A204.1 (cell line): ENCODE measurements around the gene FAM181B.
"Not testable (repeated sequence)": the region's sequence is repeated elsewhere in the genome, so short reads cannot be mapped to it uniquely, and the experiment has no call there.

Experiments used
- FAIRE-seq: peaks from 2 replicates; lab custom pipeline; 2012; peaks lifted over from hg19 to GRCh38; lab: Jason Lieb, UNC

FAM181B gene

DNA sequence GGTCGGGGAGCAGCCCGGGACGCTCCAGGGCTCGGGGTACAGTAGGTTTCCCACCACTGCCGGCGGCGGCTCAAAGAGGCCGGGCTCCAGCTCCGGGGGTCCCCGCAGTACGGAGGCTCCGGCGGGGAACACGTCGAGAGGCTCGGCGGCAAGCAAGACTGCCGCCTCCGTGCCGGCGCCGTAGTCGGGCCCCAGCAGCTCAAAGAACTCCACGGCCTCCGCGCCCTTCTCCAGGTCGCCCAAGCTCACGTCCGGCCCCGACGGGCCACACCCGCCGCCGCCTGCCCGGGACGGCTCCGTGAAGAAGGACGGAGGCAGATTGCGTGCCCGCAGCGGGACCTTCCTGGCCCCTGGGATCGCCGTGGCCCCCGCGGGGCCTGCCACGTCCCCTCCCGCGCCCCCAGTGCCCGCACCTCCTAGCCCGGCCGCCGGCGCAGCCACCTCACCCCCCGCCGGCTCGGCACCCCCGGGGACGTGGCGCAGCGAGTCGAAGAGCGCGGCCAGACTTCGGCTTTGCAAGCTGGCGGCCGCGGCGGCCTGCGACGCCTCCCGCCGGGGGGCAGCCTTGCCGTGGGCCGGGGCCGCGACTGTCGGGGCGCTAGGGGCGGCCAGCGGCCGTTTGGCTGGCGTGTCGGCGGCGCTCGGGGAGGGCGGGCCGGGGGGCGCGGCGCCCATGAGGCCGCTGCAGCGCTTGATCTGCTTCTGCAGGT, 775 bp downstream of the FAM181B start:
- FAIRE-seq: no peak

DNA sequence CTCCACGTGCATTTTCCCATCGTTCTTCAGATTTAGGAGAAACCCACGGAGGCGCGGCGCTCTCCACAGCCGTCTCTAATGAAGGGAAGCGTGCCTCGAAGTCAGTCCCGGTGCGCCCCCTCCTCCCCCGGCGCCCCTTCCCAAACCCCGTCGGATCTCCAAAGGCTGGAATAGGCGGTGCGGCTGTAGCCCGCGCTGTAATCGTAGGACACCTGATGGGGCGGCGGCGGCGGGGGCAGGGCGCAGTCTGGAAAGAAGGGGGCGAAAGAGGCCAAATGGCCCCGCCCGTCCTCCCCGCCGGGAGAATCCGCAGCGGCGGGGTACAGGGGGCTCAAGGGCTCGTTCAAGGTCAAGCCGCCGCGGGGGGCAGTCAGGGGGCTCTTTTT, 1.3 kb downstream of the FAM181B start:
- FAIRE-seq: no peak

DNA sequence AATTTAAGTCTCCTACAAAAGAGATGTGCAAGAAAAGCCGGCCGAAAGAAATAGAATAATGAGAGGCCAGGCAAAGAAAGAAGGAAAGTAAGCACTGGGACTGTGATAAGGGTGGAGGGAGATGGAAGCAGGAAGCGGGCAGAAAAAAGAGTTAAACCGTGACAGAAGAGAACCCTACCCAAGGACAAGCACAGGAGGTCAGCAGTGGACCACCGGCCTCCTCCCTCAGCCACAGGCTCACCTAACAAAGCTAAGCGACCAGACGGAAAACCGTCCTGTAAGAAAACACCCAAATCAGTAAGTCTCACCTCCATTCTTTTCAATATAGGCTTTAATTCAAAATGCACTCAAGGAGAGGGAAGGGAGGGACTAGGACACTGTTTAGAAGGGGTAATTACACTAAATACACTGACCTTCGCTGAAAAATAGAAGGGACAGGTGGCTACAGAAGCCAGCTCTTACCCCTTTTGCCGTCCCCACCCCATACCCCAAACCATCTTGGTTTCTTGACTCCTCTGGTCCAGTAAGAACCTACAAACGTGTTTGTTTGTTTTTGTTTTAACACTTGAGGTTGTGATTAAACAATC, 1.9 kb downstream of the FAM181B start:
- FAIRE-seq: no peak

DNA sequence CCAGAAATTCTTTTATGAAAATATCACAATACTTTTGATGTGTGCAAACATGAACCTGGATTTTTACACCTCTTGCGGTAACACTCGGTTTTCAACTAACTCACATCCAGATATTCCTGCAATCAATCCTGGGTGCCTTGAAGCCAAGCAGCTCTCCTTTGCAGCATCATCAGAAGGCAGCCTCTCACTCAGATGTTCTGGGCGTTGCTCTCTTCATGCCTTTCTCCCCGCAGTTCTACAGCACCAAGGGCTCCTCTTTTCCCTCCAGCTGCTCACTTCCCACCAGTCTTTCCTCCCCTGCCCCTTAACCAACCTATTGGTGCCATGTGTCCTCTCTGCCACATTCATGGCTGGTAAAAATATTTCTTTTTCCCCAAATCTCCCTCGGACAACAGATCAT, 2.9 kb downstream of the FAM181B start:
- no peak for FAIRE-seq

DNA sequence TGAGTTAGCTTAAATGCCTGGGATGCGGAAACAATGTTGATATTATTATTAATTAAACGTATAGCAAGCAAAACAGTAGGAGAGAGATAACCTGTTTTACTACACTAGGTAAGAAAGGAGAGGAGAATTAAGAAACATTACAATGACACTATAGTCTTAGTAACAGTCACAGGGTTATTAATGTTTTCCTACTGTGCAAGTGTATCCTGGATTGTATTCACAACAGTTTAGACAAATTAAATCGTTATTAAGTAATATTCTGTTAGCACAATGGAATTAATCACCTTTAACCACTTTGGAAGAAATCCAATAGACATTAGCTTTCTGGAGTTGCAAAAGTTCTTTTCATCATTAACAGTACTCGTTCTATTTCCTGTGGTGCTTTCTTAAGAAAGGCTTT, 3.4 kb downstream of the FAM181B start:
- FAIRE-seq: no peak

DNA sequence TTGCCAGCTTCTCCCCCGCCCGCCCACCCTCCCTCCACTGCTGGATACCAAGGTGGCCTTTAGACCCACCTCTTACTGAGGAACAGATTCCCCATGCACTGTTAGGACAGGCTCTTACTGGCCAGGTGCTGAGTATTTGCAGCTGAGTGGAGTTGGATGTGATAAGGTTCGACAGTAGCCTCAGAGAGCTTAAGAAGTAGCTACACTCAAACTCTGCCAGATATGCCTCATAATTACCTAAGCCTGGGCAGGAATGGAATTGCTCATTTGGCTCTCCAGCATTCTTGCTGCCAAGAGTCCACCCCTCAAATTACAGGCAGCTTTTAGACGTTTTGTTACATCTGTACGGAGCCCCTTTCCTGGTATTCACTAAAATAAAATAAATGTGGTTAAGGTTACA, 9.6 kb downstream of the FAM181B start:
- FAIRE-seq: no peak

DNA sequence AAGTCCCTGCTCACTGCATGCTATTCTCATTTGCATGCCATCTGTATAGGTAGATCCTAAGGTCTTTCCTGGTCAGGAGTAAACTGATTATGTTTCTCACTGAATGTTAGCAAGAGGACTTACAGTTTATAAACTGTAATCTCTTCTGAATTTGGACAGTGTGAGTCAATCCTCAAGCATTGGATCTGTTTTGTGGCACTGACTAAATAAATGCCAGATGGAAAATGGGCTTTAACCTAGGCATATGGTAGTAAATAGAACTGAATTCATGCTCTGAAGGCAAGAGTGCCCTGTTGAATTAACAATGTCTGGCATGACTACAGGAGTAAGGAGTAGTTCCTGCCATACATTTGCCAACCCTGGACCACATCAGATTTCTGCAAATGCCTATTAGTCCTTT, 11.4 kb downstream of the FAM181B start:
- no peak for FAIRE-seq

DNA sequence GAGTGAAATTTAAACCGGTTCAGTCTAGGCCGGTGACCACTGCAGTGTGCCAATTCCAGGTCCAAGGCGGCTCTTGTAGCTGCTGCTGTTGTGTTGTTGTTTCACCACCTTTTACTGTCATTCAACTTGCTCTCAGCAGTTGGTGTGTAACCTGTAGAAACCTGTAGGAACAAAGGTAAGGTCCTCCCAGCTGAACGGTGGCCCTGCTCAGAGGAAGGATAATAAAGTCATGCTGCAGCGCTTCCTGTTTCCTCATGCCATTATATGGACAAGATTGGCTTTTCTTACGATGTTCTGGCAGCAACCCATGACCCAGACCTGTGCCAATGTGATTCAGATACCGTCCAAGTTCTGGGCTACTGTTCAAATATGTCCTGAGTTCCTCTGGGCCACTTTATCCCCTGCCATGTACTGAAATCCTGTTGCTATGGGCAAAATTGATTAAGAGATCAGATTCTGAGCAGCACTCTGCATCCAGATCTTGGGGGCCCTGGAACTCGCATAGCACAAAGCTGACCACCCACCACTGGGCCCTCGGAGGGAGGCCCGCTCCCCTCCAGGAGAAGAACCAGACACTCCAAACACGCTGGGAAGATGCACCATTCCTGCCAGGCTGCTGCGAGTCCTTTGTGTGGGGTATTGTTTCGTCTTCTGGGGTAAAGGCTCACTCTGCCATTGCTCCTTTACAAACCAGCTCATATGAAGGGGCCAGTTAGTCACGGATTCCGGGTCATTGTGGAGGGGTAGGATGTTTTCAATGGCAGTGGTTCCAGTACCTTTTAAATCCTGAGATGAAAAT, 13.2 kb downstream of the FAM181B start:
- FAIRE-seq: no peak

DNA sequence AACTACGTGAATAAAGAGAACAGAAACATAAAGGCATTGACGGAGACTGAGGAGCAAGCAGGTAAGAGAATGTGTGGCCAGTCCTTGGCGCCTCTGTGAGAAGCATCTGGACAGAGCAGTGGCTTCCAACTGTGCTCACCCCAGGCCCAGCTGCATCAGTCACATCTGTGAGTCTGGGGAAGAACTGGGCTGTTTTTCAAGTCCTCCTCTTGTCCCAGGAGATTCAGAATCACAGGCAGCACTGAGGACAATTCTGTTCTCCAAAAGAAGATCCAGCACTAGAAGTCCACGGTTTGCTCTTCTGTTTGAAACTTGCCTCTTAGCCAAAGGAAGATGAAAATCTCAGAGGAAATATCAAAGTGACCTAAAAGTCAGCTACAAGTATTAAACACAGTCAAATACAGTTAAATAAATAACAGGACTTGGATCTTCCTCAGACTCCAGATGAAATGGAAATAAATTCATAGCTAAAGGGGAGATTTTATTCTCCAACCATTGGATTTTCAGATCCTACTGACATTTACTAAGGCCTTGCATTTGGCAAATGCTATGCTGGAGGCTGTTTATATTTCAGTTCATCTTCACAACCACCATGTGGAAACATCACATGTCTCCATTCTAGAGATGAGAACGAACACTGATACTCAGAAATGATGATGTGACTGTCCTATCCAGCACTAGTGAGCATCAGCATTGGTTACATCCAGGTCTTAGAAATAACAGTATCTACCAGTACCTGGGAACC, 14.1 kb downstream of the FAM181B start:
- FAIRE-seq: no peak

DNA sequence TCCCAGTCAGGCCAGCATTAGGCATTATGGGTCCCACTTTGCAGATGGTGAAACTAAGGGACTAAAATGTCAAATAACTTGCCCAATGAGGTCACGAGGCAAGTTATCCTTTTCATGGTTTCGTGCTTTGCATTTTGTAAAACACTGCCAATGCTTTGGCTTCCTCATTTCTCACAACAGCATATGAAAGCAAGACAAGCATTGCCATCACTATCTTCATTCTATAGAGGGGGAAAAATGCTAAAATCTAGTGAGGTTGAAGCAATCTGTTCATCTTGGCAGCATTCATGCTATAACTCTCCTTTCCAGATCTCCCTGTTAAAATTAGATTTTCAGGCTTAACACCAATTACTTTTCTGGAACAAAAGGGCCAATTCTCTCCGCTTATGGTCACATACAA, 14.8 kb downstream of the FAM181B start:
- no peak for FAIRE-seq

DNA sequence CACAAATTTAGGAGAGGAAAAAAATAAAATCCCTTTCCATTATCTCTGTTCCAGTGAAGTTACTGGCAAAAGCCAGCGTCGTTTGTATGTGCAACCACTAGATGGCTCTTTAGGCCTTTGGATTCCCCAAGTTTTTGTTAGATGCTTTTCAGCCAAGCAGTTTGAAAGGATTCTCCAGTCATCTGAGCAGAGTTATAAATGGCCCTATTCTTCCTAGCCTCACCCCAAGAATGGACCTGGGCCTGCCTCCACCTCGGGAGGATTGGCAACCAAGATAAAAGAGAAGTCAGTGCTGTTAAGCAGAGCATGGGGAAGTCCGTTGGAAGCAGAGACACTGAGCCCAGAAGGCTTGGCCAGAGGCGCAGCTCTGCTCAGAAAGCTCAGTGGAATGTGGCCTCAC, 15.4 kb downstream of the FAM181B start:
- FAIRE-seq: peak; percentile 93

DNA sequence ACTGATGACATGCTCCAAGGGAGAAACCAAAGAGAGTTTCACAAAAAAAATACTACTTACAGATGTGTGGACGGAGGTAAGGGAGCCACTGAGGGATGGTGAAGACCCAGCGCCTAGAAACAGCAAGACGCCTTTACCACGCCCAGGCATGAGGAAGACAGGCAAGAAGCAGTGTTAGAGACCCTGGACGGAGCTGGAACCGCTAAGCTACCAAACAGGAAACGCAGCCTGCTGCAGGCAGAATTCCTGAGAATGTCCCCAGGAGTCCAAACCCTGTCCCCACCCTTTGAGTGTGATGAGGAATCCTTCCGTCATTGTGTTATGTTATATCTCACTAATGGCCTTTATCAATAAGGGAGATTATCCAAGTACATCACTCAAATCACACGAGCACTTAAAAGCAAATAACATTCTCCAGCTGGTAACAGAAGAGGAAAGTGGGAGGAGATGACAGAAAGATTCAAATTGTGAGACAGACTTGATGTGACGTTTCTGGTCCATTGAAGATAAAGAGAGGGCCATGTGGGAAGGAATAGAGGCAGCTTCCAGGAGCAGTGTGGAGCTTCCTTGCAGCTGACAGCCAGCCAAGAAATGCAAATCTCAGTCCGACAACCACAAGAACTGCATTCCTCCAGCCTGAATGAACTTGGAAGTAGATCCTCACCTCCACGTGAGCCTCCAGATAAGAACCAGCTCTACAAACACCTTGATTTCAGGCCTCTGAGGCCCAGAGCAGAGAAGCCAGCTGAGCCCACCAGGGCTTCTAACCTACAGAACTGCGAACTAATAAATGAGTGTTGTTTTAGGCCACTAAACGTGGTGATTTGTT, 19.1 kb downstream of the FAM181B start:
- FAIRE-seq: no peak

DNA sequence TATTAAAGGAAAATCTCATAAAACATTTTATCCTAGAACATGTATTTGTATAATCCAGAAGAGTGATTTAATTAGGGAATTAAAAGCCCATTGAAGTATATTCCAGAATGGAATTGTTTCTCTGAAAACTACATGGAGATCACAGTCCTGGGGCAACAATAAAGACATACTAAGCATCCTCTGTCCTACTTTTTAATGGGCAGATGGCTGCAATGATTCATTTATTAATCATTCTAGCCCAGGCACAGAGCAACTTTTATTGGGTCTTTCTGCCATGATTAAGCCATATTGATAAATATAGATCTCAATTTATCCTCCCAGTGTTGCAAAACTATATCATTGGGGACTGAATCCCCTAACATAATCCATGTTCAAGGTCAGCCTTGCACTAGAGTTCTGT, 22.0 kb downstream of the FAM181B start:
- no peak for FAIRE-seq

DNA sequence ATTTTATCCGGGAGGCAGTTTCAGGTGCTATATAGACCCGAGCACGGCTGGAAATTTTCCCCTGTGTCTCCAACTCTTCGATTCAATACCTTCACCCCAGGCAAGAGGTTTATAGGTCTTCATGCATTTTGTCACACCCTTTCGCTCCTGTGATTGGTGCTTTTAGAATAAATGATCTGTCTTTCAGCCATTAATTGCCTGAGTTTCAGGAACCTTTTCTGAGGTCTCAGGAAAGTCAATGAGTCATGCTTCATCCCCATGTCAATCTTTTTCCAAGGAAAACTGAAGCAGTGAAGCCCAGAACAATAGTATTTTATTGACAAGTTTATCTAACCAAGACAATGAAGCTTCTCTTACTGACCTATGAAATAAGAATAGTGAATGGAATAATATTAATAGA, 29.9 kb downstream of the FAM181B start:
- FAIRE-seq: no peak

DNA sequence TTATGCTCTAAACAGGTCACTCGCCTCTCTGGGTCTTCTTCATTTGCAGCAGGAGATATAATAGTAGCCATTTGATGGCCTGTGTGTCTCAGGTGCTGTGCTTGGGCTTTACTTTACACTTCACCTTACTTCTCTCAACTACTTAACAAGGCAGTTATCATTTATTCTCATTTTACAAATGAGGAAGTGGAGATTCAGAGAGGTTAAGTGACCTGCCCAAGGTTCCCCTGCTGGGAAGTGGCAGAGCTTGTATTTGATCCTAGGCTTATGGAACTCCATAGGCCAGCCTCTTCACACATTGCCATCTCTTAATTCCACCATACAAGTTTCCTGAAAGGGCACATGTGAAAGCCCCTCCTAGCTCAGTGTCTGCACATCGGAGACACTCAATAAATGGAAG, 30.4 kb downstream of the FAM181B start:
- no peak for FAIRE-seq

DNA sequence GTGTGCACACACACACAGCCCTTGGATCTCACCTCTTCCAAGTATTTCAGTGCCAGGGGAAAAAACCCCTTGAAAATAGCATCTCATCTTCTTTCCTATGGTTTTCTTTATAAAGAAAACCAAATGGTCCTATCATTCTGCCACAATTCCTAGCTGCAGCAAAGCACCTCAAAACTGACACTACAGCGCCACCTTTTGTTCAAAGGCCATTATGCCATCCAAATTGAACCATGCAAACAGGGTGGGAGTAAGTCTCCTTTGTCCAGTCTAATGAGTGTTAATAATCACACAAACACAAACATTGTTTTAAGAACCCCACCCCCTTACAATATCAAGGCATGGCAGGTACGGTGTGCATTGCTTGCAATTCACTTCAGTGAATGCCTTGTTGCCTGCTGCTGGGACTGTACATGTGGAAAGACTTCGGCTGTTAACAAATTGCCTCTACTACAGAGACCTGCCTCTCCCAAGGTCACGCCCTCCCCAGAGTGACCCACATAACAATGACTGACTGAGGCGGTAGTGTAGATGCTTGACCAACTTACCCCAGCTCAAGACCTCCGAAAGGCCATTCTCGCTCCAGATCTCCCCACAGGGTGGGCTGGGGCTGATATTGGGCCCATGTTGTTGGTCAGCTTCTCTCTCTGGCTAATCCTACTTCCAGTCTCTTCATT, 31.7 kb downstream of the FAM181B start:
- FAIRE-seq: peak; percentile 69

DNA sequence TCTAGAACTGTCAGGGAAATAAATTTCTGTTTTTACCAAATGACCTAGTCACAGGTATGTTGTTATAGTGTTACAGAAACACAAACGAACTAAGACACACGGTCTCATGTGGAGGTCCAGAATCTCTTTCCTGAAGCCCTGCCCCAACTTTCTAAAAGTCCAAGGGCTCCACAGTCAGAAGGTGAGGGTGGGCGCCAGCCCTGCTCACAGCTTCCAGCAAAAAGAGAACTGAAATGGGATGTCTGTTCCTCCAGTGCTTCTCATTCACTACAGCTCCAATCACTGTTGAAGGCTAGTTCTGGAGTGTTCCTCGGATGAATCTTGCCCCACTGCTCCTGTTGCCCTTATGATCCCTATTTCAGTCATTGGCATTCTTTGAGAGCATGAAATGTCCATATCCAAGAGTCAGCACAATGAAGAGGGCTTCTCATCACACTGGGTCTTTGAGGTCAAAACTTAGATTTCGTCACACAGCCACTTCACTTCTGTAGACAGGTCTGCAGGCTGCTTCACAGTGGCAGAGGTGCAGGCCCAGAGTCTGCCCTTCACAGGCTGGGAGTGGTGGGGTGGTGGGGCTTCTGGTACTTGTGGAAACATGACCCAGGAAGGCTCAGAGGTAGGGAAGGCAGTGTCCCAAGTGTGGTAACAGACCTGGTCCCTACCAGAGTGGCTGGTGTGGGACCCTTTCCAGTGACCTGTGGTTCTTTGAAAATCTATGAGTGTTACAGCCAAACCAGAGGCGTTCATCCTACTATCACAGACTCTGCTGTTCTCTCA, 34.9 kb downstream of the FAM181B start:
- no peak for FAIRE-seq

DNA sequence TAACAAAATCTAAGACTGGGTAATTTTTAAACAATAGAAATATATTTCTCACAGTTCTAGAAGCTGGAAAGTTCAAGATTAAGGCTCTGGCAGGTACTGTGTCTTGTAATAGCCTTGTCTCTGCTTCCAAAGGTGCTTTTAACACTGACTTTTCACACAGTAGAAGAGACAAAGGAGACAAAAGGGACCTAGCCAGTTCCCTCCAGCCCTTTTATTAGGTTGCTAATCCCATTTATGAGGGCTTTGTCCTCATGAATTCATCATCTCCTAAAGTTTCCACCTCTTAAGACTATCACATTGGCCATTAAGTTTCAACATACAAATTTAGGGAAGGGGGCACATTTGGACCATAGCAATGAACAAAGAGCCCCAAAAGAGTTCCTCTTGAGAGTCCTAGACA, 40.7 kb downstream of the FAM181B start:
- FAIRE-seq: no peak

DNA sequence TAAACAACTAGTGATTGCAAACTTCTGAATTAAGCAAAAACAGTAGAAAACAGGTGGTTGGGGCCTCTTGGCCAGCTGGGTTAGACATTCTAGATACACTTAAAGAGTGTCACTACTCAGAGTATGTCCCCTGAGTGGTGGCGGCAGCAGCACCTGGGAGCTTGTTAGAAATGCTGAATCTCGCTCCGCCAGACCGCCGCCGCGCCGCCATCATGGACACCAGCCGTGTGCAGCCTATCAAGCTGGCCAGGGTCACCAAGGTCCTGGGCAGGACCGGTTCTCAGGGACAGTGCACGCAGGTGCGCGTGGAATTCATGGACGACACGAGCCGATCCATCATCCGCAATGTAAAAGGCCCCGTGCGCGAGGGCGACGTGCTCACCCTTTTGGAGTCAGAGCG, 44.3 kb downstream of the FAM181B start:
- FAIRE-seq: not testable (repeated sequence)

DNA sequence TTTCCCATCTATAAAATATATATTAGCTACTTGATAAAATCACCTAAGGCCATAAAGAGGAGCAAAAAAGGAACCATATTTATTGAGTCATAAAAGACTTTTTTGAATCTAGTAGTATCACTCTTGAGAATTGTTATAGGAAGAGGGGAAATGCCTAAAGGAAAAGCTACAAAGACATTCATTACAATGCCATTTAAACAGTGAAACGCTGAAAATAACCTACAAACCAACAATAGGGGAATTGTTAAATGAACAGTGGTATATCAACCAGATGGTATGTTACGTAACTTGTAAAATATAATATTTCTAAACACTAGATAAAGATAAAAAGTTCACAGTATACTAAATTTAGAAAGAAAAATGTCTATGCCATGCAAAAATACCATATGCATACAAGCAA, 47.5 kb downstream of the FAM181B start:
- no peak for FAIRE-seq

DNA sequence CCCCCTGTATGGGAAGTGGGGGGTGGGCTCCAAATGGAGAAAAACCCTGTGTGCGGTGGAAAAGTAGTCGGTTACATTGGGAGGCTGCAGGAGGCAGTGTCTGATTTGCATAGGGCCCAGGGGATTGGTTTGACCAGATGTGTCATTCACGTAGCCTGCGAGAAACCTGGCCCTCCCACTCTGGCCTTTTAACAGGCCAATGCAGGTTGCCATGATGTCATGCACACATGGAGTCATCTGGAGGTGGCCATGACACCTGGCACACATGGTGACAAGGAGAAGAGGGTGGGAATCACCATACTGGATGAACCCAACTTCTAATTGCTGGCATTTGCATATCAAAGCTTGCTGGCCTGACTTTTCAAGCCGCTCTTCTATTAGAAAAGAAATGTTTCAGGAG, 50.6 kb downstream of the FAM181B start:
- FAIRE-seq: no peak
